Urinary bladder (tissue), 4 donors: Measurements from ENCODE around the gene PRMT7. TPM values are rescaled to one million over a fixed set of nuclear protein-coding genes. Genes with fewer than 3 reads are reported as not detected.

Experiments used
- DNase-seq: peaks from one replicate; pipeline ENCODE4 v3.0.0-alpha.2; 2015; ENCODE audit errors: extremely low spot score
- H3K27ac ChIP-seq: one replicate; pipeline ENCODE4 v1.5.1; 2013; ENCODE audit warnings: low read depth, mild to moderate bottlenecking, moderate library complexity
- H3K36me3 ChIP-seq: one replicate; pipeline ENCODE4 v1.6.1; 2013; ENCODE audit warnings: mild to moderate bottlenecking, moderate library complexity; ENCODE audit not compliant: insufficient read depth
- H3K4me1 ChIP-seq: one replicate; pipeline ENCODE4 v1.6.1; 2013; ENCODE audit warnings: mild to moderate bottlenecking, moderate library complexity; ENCODE audit not compliant: insufficient read depth
- H3K4me3 ChIP-seq: one replicate; pipeline ENCODE4 v1.5.1; 2013; ENCODE audit warnings: low read depth, low read length
- WGBS: extraction: QIAGEN DNeasy Blood & Tissue Kit; methylation state at CpG from one replicate; pipeline ENCODE4 v1.1.7; 2013; 5-methylcytosine and 5-hydroxymethylcytosine counted together
- polyA plus RNA-seq: library from polyadenylated mRNA; stranded (reverse); fragments of 200-250 nt; gene quantifications from one replicate; pipeline ENCODE4 v1.2.3, GENCODE V29; 2013
- total RNA-seq: library from RNA; depleted of rRNA; stranded (reverse); fragments of >200 nt; gene quantifications from one replicate; pipeline ENCODE4 v1.2.3, GENCODE V29; 2014
- donor health status: healthy with polysubstance abuse.
- donor health status: healthy.

PRMT7 gene
- total and polyA plus RNA-seq, 2 donors: 38.7 to 53.2 TPM

DNA sequence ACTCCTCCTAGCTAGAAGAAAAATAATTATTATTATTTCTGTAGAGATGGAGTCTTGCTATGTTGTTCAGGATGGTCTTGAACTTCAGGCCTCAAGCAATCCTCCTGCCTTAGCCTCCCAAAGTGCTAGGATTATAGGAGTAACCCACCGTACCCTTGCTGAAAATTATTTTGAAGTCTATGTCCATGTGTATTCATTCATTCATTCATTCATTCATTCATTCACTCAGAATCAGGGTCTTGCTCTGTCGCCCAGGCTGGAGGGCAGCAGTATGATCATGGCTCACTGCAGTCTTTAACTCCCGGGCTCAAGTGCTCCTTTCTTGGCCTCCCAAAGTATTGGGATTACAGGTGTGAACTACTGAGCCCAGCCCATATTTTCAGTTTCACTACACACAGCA is 4.2 kb upstream of the PRMT7 start:
- H3K36me3 ChIP-seq: no peaks in the 10 kb centered on the region
- WGBS: 91% methylated on average over 3 of the region's 3 CpGs
- no peak for DNase-seq

DNA sequence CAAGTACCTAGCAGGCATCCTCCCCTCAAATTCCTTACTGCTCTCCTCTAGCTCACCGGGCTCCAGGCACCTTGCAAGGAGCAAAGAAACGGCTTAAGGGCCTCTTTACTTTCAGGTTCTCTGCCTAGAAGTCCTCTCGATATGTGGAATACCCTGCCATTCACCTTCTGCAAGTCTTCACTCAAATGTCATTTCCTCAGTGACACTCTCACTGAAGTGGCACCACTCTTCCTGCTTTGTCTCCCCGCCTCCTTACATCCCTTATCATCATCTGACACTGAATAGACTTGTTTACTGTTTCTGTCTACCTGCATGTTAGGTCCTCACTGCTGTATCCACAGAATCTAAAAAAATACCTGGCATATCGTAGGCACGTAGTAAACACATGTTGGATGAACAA is 1.0 kb upstream of the PRMT7 start:
- WGBS: 44% methylated on average over 6 of the region's 6 CpGs
- Histone ChIP-seq H3K27ac (no peak overlapping the region), H3K4me3 (peak overlapping the region; percentile 84), H3K36me3 (no peaks in the 10 kb centered on the region), H3K4me1 (peaks cover 2% of the 10 kb centered on the region)
- DNase-seq: no peak

More for the DNA sequence above, 4.2 kb upstream of the PRMT7 start:
- H3K4me1 ChIP-seq: no peaks in the 10 kb centered on the region
- H3K4me3 ChIP-seq: no peak overlapping the region
- H3K27ac ChIP-seq: no peak overlapping the region

DNA sequence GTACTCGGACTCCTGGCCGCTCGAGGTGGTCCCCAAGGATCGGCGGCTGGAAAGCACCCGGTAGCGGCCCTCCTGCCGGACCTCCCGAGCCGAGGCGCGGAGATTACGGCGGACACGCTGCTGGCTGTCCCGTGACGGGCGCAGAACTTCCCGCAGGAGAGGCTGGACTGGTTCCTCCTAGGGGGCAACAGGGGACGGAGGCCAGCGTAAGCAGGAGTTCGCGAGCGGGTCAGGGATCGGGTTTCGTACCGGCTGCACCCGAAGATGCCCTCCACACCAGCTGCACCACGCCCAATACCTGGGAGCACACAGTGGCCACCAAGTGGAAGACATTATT is 414 bp upstream of the PRMT7 start:
- Histone ChIP-seq H3K4me1 (peaks cover 2% of the 10 kb centered on the region), H3K27ac (peak overlapping the region; percentile 70), H3K36me3 (no peaks in the 10 kb centered on the region), H3K4me3 (peak overlapping the region; percentile 84)
- no peak for DNase-seq
- under 1% methylated on average over 29 of the region's 29 CpGs for WGBS

DNA sequence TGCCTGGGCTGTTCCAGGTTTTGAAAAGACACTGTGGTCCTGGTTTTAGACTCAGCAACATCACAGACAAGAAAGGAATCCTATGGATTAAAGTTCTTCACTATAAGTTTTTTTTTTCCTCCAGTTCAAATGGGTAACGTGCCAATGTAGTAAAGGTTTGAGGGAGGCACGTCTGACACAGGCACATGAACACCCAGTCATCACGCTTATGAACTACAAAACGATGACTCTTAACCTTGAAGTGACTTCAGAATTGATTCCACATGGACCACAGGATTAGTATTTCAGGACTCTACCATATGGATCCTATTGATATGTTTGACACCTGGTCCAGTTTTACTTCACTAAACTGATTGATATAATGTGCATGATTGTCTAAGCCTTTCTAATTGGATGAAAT is 2.3 kb downstream of the PRMT7 start:
- WGBS: 80% methylated on average over 4 of the region's 4 CpGs
- H3K36me3 ChIP-seq: no peaks in the 10 kb centered on the region
- H3K4me1 ChIP-seq: peaks cover 2% of the 10 kb centered on the region
- H3K4me3 ChIP-seq: no peak overlapping the region
- H3K27ac ChIP-seq: no peak overlapping the region
- no peak for DNase-seq

DNA sequence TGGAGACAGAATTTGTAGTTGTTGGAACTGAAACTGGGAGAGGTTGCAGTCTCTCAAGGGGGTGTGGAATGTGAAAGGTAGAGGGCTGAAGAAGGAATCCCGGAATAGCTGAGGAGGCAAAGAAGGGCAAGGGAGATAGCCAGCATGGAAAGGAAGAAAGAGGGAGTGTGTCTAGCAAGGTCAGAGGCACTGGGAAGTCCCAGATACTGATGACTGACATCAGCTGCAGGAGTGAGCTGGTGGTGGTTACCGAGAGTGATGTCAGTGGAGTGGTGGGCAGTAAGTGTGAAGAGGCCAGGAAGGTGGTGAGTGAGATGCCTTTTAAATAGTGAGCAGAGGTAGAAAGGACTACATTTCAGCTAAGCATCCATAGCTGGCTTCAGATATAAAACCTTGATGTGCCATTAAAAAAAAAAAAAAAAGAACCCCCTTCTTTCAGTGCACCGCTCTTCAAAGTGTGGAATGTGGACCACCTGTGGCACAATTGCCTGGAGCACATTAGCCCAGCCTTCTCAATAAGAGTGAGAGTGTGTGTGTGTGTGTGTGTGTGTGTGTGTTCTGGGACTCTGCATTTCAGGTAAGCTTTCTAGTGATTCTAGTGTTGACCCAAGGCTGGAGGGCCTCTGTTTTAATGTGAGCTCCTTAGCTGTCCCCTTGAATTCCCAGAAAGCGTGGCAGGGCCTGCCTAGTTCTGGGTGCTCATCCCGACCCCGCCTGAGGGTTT is 8.5 kb downstream of the PRMT7 start:
- no peak overlapping the region for H3K4me3 ChIP-seq
- no peak for DNase-seq
- no peaks in the 10 kb centered on the region for H3K4me1 ChIP-seq
- WGBS: 95% methylated on average over 6 of the region's 6 CpGs
- H3K36me3 ChIP-seq: peaks cover 2% of the 10 kb centered on the region
- no peak overlapping the region for H3K27ac ChIP-seq

DNA sequence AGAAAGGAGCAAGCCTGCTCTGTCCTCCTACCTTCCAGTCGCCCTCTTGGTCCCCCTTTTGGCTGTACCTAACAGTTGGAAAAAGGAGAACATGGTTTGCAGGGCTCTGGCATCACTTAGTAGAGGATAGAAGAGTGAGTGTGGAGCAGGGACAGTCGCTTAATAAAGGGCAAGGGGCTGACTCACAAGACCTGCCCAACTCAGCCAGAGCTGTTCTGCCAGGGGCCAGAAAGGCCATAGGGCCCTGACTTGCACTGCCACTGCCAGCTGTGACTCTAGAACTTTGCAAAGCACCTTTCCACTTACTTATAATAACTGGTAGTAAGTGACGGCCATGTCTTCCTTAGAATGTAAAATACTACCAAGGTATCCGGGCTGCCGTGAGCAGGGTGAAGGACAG is 13.5 kb downstream of the PRMT7 start:
- H3K4me1 ChIP-seq: no peaks in the 10 kb centered on the region
- DNase-seq: no peak
- H3K4me3 ChIP-seq: no peak overlapping the region
- H3K36me3 ChIP-seq: no peaks in the 10 kb centered on the region
- no peak overlapping the region for H3K27ac ChIP-seq
- 96% methylated on average over 5 of the region's 5 CpGs for WGBS

DNA sequence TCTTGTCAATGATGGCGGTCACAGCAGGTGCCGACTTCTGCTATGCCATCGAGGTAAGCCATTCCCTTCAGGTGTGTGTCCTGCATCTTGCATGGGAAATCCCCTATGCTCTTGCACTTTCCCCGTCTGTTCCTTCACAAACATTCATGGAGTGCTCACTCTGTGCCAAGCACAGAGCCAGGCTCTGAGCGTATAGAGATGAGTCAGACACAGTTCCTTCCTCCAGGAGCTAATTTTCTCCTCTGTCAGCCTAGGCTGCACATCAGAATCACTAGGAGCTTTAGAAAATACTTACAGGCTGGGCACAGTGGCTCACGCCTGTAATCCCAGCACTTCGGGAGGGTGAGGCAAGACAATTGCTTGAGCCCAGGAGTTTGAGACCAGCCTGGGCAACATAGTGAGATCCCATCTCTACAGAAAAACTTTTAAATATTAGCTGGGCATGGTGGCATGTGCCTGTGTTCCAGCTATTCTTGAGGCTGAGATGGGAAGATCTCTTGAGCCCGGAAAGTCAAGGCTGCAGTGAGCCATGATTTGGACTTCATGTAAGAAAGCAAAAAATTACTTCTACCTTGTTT is 14.1 kb downstream of the PRMT7 start:
- Histone ChIP-seq H3K4me1 (no peaks in the 10 kb centered on the region), H3K4me3 (no peak overlapping the region), H3K36me3 (no peaks in the 10 kb centered on the region), H3K27ac (no peak overlapping the region)
- 90% methylated on average over 8 of the region's 8 CpGs for WGBS
- no peak for DNase-seq

DNA sequence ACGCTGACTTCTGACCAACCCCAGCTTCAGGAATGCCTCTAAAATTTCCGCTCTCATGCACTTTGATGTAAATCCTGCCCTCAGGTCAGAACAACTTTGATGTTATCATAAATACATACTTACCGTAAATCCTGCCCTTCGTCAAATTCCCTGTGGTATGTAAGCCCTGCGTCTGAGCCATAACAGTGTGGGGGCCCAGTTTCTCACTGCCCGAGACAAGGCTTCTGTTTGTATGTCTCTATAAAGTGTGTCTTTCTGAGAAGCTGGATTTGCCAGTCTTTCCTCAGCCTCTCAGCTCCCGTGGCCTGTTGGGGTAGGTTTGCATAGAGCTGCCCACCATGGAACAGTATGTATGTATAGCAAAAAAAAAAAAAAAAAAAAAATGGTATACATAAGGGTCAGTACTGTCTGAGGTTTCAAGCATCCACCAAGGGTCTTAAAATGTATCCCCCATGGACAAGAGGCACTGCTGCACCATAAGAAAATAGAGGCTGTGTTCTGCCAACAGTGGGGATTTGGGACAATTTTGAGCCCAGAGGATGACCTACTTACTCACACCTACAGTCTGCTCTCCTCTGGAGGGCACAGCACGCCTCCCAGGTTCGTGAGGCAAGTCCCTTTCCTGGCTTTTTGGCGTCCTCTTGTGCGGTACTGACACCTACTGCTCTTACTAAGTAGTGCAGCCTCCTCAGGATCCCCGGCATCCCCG is 17.5 kb downstream of the PRMT7 start:
- WGBS: 28% methylated on average over 13 of the region's 13 CpGs
- no peak overlapping the region for H3K4me3 ChIP-seq
- DNase-seq: peak; percentile 59

DNA sequence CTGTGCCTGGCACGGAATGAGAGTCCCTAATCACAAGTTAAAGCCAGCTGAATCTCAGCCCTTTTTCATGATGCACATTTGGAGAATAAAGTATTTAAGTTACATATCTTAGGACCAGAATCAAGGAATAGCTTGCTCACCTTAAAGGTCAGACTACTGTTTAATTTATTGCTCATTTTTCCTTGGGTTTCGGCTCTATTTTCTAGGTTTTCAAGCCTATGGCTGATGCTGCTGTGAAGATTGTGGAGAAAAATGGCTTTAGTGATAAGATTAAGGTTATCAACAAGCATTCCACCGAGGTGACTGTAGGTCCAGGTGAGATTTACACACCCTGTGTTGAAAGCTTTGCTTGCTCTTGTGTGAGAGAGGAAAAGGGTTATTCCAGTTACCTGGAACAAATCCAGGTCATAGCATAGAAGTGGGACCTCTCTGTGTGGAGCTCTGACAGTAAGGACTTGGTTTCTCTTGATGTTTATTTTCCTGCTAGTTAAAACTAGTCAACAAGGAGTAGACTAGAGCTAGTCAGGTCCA is 18.1 kb downstream of the PRMT7 start:
- no peak for DNase-seq
- no peak overlapping the region for H3K4me3 ChIP-seq
- no peak overlapping the region for H3K27ac ChIP-seq
- H3K36me3 ChIP-seq: no peaks in the 10 kb centered on the region
- 42% methylated on average over 3 of the region's 3 CpGs for WGBS
- H3K4me1 ChIP-seq: no peaks in the 10 kb centered on the region

More for the DNA sequence above, 17.5 kb downstream of the PRMT7 start:
- Histone ChIP-seq H3K27ac (no peak overlapping the region), H3K36me3 (no peaks in the 10 kb centered on the region), H3K4me1 (no peaks in the 10 kb centered on the region)

DNA sequence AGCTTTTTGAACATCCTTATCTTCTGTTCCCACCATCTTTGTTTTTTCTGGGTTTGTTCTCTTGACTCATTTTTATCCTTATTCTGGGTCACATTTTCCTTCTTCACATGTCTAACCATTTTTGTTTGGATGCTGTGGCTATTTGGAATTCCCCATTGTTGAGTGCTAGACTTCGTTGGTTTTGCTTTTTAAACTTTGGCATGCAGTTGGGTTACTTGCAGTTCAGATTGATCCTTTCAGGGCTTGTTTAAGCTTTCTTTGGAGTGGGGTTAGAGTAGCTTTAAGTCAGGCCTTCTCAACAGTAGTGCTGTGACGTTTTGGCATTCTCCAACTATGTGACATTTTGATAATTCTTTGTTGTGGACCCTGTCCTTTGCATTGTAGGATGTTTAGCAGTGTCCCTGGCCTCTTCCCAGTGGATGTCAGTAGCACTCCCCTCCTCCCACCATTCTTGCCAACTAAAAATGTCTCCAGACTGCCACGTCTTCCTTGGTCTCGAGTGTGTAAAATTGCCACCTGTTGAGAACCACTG is 21.1 kb downstream of the PRMT7 start:
- H3K4me3 ChIP-seq: no peak overlapping the region
- H3K36me3 ChIP-seq: no peaks in the 10 kb centered on the region
- 42% methylated on average over 4 of the region's 4 CpGs for WGBS
- no peak for DNase-seq
- H3K4me1 ChIP-seq: no peaks in the 10 kb centered on the region
- H3K27ac ChIP-seq: peak overlapping the region; percentile 48

DNA sequence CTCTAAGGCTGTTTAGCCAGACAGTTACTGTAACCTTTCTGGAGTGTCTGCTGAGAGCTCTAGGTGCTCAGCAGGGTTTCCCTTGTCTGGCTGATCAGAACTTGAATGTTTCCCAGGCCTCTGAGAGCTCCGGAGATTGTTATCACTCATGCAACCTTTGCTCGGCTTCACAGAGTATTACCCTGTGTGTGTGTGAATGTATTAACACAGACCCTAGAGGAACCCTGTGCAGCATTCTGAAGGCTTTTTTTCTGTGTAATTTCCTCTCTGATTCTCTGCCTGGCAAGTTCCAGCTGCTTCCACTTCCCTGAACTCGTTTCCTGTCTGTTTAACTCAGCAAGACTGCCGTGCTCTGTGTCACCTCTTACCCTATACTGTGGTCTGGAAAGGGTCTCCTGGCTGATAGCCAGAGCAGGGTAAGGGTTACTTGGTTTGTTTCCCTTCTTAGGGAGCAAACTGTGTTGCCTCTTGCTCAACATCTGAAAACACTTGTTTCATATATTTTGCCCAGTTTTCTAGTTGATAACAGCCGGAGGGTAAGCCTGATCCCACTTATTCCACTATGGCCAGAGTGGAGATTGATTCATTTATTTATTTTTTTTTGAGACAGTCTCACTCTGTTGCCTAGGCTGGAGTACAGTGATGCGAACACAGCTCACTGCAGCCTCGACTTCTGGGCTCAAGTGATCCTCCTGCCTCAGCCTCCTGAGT is 21.7 kb downstream of the PRMT7 start:
- Histone ChIP-seq H3K4me3 (no peak overlapping the region), H3K4me1 (no peaks in the 10 kb centered on the region), H3K27ac (peak overlapping the region; percentile 48), H3K36me3 (no peaks in the 10 kb centered on the region)
- peak; percentile 23 for DNase-seq
- WGBS: 52% methylated on average over 7 of the region's 7 CpGs

DNA sequence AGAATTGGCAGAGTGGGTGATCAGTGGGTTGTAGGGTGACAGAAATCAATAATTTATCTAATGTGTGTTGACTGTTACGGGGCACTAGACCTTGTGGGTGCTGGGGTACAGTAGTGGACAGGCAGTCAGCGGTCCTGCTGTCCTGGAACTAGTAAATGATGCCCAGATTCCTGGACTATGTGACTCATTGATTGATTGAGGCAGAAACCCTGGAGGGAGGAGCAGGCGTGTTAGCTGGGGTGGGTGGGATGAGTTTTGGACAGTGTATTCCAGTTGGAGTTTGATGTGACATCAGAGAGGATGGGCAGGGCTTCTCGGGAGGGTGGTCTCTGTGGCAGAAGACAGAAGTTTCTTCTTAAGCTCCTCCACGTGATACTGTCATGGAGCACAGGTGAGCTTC is 24.4 kb downstream of the PRMT7 start:
- 90% methylated on average over 5 of the region's 5 CpGs for WGBS
- no peak overlapping the region for H3K4me3 ChIP-seq
- H3K27ac ChIP-seq: no peak overlapping the region
- no peaks in the 10 kb centered on the region for H3K4me1 ChIP-seq
- DNase-seq: no peak
- H3K36me3 ChIP-seq: peaks cover 4% of the 10 kb centered on the region

DNA sequence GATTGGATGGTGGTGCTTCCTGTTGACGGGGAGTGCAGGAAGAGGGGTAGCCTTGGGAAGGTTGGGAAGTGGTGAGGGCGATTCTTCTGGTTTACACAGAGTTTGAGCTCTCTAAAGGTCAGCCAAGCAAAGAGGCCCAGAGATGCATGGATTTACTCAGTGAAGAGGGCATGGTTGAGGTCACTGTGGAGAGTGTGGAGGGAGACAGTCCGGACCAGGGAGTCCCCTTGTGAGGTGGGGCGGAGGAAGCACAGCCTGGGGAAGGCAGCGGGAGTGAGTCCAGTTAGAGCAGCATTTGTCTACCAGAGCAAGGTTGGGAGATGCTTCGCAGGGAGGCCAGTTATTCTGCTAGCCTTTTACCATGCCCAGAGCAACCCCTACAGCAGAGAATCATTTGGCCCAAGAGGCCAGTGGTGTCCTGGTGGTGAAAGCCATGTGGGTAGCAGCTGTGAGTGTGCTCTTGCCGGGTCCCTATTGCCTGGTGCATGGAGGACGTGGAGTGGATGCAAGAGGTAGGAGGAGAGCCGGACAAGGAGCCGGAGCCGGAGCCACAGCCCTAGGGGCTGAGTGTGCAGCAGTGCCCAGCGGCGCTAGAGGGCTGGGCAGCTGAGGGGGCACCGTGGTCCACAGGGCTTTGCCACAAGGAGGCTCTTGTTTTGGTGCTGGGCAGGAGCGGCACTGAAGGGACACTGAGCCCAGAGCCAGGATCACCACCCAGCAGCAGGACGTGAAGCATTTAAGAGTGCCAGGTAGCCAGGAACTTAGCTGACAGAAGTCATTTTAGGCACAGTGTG is 27.7 kb downstream of the PRMT7 start:
- H3K36me3 ChIP-seq: peaks cover 7% of the 10 kb centered on the region

More for the DNA sequence above, 27.7 kb downstream of the PRMT7 start:
- Histone ChIP-seq H3K27ac (no peak overlapping the region), H3K4me3 (no peak overlapping the region), H3K4me1 (no peaks in the 10 kb centered on the region)
- DNase-seq: no peak
- 96% methylated on average over 16 of the region's 16 CpGs for WGBS
